HepG2 (cell line): Measurements from ENCODE around the gene PIP5K1C. TPM values are rescaled to one million over a fixed set of nuclear protein-coding genes. Genes with fewer than 3 reads are reported as not detected.

Experiments used
- GABPB1 ChIP-seq: IDR thresholded peaks from 2 replicates; pipeline ENCODE4 v1.6.1; 2016; ENCODE audit warnings: mild to moderate bottlenecking, missing genetic modification reagents, moderate library complexity, missing compliant biosample characterization
- HIVEP1 ChIP-seq: sonication (generic); formaldehyde crosslinking; IDR thresholded peaks from 2 replicates; pipeline ENCODE4 v1.4.0; 2020; ENCODE audit warnings: mild to moderate bottlenecking, missing genetic modification reagents
- NAIF1 ChIP-seq: sonication (generic); formaldehyde crosslinking; IDR thresholded peaks from 2 replicates; pipeline ENCODE4 v1.5.0; 2020; ENCODE audit warnings: mild to moderate bottlenecking, missing genetic modification reagents, borderline replicate concordance
- RARG ChIP-seq: sonication (generic); formaldehyde crosslinking; IDR thresholded peaks from 2 replicates; pipeline ENCODE4 v1.4.0; 2020; ENCODE audit warnings: low read depth, mild to moderate bottlenecking, missing genetic modification reagents
- REXO4 ChIP-seq: sonication (generic); formaldehyde crosslinking; IDR thresholded peaks from 2 replicates; pipeline ENCODE4 v1.8.0; 2022; ENCODE audit warnings: missing genetic modification reagents, mild to moderate bottlenecking, borderline replicate concordance
- SP4 ChIP-seq: sonication (generic); formaldehyde crosslinking; IDR thresholded peaks from 2 replicates; pipeline ENCODE4 v1.8.1; 2023; ENCODE audit warnings: mild to moderate bottlenecking, missing genetic modification reagents
- ZNF274 ChIP-seq: sonication (generic); formaldehyde crosslinking; IDR thresholded peaks from 2 replicates; pipeline ENCODE4 v1.5.1; 2020; ENCODE audit warnings: mild to moderate bottlenecking, missing genetic modification reagents
- ZNF280B ChIP-seq: sonication (generic); formaldehyde crosslinking; IDR thresholded peaks from 2 replicates; pipeline ENCODE4 v1.5.0; 2020; ENCODE audit warnings: missing genetic modification reagents, mild to moderate bottlenecking, borderline replicate concordance
- ZNF331 ChIP-seq: sonication (generic); formaldehyde crosslinking; IDR thresholded peaks from 2 replicates; pipeline ENCODE4 v1.4.0; 2020; ENCODE audit warnings: missing genetic modification reagents
- ZNF496 ChIP-seq: sonication (generic); formaldehyde crosslinking; IDR thresholded peaks from 2 replicates; pipeline ENCODE4 v1.8.1; 2023; ENCODE audit warnings: mild to moderate bottlenecking, moderate library complexity, missing genetic modification reagents; ENCODE audit not compliant: insufficient replicate concordance
- ZNF891 ChIP-seq: sonication (generic); formaldehyde crosslinking; IDR thresholded peaks from 2 replicates; pipeline ENCODE4 v1.5.0; 2020; ENCODE audit warnings: mild to moderate bottlenecking, missing genetic modification reagents
- ZSCAN30 ChIP-seq: sonication (generic); formaldehyde crosslinking; IDR thresholded peaks from 2 replicates; pipeline ENCODE4 v1.5.0; 2020; ENCODE audit warnings: mild to moderate bottlenecking, missing genetic modification reagents
- ZXDC ChIP-seq: sonication (generic); formaldehyde crosslinking; IDR thresholded peaks from 2 replicates; pipeline ENCODE4 v1.5.0; 2020; ENCODE audit warnings: mild to moderate bottlenecking, missing genetic modification reagents
- polyA plus RNA-seq, 8 experiments: library from polyadenylated mRNA; depleted of rRNA in 3 of 8; stranded (reverse) in 7 of 8; unstranded in 1 of 8; fragments of >200 nt; fragmentation: Illumina TruSeq in 4 of 8; extraction: Trizol in 4 of 8; gene quantifications; 2 replicates each; pipeline versions ENCODE4 v1.2.1 to v1.2.3, GENCODE V29; 2011 to 2016; ENCODE audit warnings: low read depth in 4 of 8, missing spikeins in 1 of 8, mixed read lengths in 1 of 8; ENCODE audit not compliant: insufficient read depth in 1 of 8
- total RNA-seq, 5 experiments: library from RNA; depleted of rRNA; stranded (reverse); fragments of >200 nt; fragmentation: Illumina TruSeq; extraction: Trizol; gene quantifications; 2 replicates each; pipeline ENCODE4 v1.2.3, GENCODE V29; 2016; ENCODE audit warnings: low read depth in 1 of 5
- TF ChIP-seq, protein P1 (sequence below): sonication (generic); formaldehyde crosslinking; IDR thresholded peaks from 2 replicates; pipeline ENCODE4 v1.5.1; 2020; ENCODE audit warnings: mild to moderate bottlenecking, missing genetic modification reagents, moderate library complexity
- TF ChIP-seq, protein P2 (sequence below): sonication (generic); formaldehyde crosslinking; conservative IDR thresholded peaks from 2 replicates; pipeline ENCODE4 v1.4.0; 2020; ENCODE audit warnings: missing genetic modification reagents

Gene PIP5K1C
- total and polyA plus RNA-seq, 2 of the 13 experiments (the other 11 are each of a cell fraction or from before 2014, with no cell fraction given) = 3.6 to 4.3 TPM

- TF ChIP-seq, protein P1, sequence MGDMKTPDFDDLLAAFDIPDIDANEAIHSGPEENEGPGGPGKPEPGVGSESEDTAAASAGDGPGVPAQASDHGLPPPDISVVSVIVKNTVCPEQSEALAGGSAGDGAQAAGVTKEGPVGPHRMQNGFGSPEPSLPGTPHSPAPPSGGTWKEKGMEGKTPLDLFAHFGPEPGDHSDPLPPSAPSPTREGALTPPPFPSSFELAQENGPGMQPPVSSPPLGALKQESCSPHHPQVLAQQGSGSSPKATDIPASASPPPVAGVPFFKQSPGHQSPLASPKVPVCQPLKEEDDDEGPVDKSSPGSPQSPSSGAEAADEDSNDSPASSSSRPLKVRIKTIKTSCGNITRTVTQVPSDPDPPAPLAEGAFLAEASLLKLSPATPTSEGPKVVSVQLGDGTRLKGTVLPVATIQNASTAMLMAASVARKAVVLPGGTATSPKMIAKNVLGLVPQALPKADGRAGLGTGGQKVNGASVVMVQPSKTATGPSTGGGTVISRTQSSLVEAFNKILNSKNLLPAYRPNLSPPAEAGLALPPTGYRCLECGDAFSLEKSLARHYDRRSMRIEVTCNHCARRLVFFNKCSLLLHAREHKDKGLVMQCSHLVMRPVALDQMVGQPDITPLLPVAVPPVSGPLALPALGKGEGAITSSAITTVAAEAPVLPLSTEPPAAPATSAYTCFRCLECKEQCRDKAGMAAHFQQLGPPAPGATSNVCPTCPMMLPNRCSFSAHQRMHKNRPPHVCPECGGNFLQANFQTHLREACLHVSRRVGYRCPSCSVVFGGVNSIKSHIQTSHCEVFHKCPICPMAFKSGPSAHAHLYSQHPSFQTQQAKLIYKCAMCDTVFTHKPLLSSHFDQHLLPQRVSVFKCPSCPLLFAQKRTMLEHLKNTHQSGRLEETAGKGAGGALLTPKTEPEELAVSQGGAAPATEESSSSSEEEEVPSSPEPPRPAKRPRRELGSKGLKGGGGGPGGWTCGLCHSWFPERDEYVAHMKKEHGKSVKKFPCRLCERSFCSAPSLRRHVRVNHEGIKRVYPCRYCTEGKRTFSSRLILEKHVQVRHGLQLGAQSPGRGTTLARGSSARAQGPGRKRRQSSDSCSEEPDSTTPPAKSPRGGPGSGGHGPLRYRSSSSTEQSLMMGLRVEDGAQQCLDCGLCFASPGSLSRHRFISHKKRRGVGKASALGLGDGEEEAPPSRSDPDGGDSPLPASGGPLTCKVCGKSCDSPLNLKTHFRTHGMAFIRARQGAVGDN = peak; percentile 55
- TF ChIP-seq RARG (CRISPR knock-in tag) (no peak), ZNF496 (no peak), REXO4 (CRISPR knock-in tag) (no peak), ZNF331 (CRISPR knock-in tag) (no peak), SP4 (CRISPR knock-in tag) (0 out of 2 replicates have a peak, but pooled peaks have one; percentile 25), NAIF1 (no peak), ZNF274 (CRISPR knock-in tag) (0 out of 2 replicates have a peak, but pooled peaks have one; percentile 23), GABPB1 (CRISPR knock-in tag) (no peak; the same call in 1 of the 2 replicates), ZXDC (CRISPR knock-in tag) (no peak), ZNF280B (CRISPR knock-in tag) (0 out of 2 replicates have a peak, but pooled peaks have one; percentile 49), ZNF891 (CRISPR knock-in tag) (peak; percentile 11; the same call in 1 of the 2 replicates), ZSCAN30 (CRISPR knock-in tag) (no peak), HIVEP1 (no peak)
- TF ChIP-seq, protein P2, sequence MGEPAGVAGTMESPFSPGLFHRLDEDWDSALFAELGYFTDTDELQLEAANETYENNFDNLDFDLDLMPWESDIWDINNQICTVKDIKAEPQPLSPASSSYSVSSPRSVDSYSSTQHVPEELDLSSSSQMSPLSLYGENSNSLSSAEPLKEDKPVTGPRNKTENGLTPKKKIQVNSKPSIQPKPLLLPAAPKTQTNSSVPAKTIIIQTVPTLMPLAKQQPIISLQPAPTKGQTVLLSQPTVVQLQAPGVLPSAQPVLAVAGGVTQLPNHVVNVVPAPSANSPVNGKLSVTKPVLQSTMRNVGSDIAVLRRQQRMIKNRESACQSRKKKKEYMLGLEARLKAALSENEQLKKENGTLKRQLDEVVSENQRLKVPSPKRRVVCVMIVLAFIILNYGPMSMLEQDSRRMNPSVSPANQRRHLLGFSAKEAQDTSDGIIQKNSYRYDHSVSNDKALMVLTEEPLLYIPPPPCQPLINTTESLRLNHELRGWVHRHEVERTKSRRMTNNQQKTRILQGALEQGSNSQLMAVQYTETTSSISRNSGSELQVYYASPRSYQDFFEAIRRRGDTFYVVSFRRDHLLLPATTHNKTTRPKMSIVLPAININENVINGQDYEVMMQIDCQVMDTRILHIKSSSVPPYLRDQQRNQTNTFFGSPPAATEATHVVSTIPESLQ (CRISPR knock-in tag) = no peak
These were observed 34.4 kb downstream of the PIP5K1C start (continued) for GRCh38 chr19:3665681-3666544.
